Omental fat pad (tissue), 4 donors: Measurements from ENCODE around the gene EXT2. TPM values are rescaled to one million over a fixed set of nuclear protein-coding genes. Genes with fewer than 3 reads are reported as not detected.

ENCODE experiments used
- ATAC-seq: fragments of 150-250 bp; one replicate; pipeline ENCODE4 v1.9.1; 2016; ENCODE audit warnings: mild to moderate bottlenecking, moderate library complexity; ENCODE audit not compliant: low FRiP score
- DNase-seq: peaks from one replicate; pipeline ENCODE4 v3.0.0-alpha.2; 2019; ENCODE audit warnings: low spot score
- CTCF ChIP-seq, 3 donors: fragments of 450-650 bp; IDR thresholded peaks; one replicate each; pipeline ENCODE4 v1.5.1; 2016 to 2017; ENCODE audit warnings: antibody characterized with exemption in 3 of 3, mild to moderate bottlenecking in 3 of 3, moderate library complexity in 2 of 3
- total RNA-seq, 4 donors: library from RNA; depleted of rRNA; stranded (reverse); fragments of >200 nt; gene quantifications; one replicate each; pipeline ENCODE4 v1.1.0, GENCODE V29; 2016

EXT2 gene
- total RNA-seq, 4 donors from 2014 or later, result 60.5 to 91.0 (median 76.1) TPM

GRCh38 chr11:44260081-44260480, 164.6 kb downstream of the EXT2 start:
- TF ChIP-seq CTCF (IDR thresholded peaks at IDR 0.05), result no peak
- DNase-seq, result no peak
- no peak for ATAC-seq

- ATAC-seq (no peak), DNase-seq (no peak)
- TF ChIP-seq CTCF (IDR thresholded peaks at IDR 0.05), result no peak
Measured at GRCh38 chr11:44261800-44262591, 166.5 kb downstream of the EXT2 start.

GRCh38 chr11:44263738-44264437, 168.4 kb downstream of the EXT2 start:
- no peak for ATAC-seq
- no peak for TF ChIP-seq CTCF (IDR thresholded peaks at IDR 0.05)
- no peak for DNase-seq

- no peak for TF ChIP-seq CTCF (IDR thresholded peaks at IDR 0.05)
- DNase-seq (no peak), ATAC-seq (no peak)
Measured at GRCh38 chr11:44264438-44264749, 168.9 kb downstream of the EXT2 start.

GRCh38 chr11:44264761-44265160, 169.3 kb downstream of the EXT2 start:
- no peak for TF ChIP-seq CTCF (IDR thresholded peaks at IDR 0.05)

GRCh38 chr11:44266056-44266780, 170.7 kb downstream of the EXT2 start:
- DNase-seq (no peak), ATAC-seq (no peak)
- TF ChIP-seq CTCF (IDR thresholded peaks at IDR 0.05), result no peak

More at GRCh38 chr11:44264761-44265160, 169.3 kb downstream of the EXT2 start:
- ATAC-seq (no peak), DNase-seq (no peak)
